Mononuclear cell (primary cell): ENCODE measurements around the gene ZDHHC7. TPM values are rescaled to one million over a fixed set of nuclear protein-coding genes. Genes with fewer than 3 reads are reported as not detected.

Experiments used
- H3K27me3 ChIP-seq: 2 replicates; pipeline ENCODE4 v1.6.0; 2011; ENCODE audit warnings: low read length, control low read depth; ENCODE audit not compliant: insufficient read depth
- H3K4me1 ChIP-seq: 2 replicates; pipeline ENCODE4 v1.5.1; 2011; ENCODE audit warnings: mild to moderate bottlenecking, low read length, control low read depth; ENCODE audit not compliant: insufficient read depth
- H3K4me3 ChIP-seq: 2 replicates; pipeline ENCODE4 v1.5.1; 2011; ENCODE audit warnings: mild to moderate bottlenecking, low read length, moderate library complexity
- H3K9me3 ChIP-seq: 2 replicates; pipeline ENCODE4 v1.5.1; 2011; ENCODE audit warnings: low read depth, mild to moderate bottlenecking, control low read depth, low read length
- total RNA-seq: library from RNA; depleted of rRNA; stranded (reverse); fragments of >200 nt; gene quantifications from one replicate; pipeline ENCODE4 v1.2.3, GENCODE V29; 2012

The ZDHHC7 gene
- total RNA-seq, 1 donor = 101 TPM

DNA sequence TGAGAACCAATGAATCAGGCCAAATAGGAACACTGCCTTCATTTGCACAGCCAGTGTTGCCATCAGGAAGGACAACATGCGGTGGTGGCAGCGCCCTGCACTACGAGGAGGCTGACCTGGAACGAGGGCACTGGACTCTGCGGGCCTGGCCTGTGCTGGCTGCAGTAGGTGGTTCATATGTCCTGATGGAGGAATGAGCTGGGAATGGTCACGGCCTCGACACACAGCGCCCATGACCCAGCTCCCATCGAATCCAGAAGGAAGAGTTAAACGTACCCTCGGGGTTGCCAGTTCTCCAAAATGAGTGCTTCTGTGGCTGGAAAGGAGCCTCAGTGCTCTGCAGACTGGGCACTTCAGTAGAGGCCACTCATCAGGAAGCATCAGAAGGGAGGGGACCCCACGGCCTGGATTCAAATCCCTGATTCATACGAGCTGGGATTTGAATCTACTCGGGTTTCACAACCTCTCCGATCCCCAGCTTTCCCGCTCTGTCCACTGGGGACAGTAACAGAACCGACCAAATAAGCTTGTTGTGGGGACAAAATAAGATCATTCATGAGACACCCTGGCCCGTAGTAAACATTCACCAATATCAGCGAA lies 85.5 kb downstream of the ZDHHC7 start:
- H3K9me3 ChIP-seq = no peaks in the 10 kb centered on the region
- no peak overlapping the region for H3K4me3 ChIP-seq
- peaks cover 13% of the 10 kb centered on the region for H3K4me1 ChIP-seq
- no peaks in the 10 kb centered on the region for H3K27me3 ChIP-seq

DNA sequence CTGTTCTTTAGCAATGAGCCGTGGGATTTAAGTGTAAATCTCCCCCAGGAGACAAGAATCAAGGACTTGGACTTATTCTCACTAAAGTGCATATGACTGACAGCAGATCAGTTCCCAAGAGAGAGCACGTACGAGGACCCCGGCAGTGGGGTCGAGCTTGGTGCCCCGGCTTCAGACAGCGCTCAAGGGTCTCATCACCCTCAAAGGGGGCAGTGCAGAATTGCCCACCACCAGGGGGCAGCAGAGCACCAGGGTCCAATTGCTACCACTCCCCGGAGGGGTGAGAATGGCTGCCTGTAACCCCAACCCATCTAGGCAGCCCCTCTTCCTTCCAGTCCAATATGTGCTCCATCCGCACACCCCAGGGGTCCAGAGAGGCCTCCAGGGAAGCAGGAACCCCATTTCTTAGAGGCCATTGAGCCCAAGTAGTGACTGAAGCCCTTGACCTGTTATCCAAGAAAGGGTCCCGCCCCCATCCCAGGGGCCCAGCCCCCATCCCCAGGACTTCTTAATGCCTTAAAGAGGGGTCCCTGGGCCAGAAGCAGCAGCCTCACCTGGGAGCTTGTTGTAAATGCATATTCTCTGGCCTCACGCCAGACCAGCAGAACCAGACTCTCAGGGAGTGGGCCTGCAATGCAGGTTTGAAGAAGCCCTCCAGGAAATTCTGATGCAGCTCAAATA lies 86.1 kb downstream of the ZDHHC7 start:
- Histone ChIP-seq H3K9me3 (no peaks in the 10 kb centered on the region), H3K4me1 (peaks cover 13% of the 10 kb centered on the region), H3K4me3 (no peak overlapping the region), H3K27me3 (no peaks in the 10 kb centered on the region)

DNA sequence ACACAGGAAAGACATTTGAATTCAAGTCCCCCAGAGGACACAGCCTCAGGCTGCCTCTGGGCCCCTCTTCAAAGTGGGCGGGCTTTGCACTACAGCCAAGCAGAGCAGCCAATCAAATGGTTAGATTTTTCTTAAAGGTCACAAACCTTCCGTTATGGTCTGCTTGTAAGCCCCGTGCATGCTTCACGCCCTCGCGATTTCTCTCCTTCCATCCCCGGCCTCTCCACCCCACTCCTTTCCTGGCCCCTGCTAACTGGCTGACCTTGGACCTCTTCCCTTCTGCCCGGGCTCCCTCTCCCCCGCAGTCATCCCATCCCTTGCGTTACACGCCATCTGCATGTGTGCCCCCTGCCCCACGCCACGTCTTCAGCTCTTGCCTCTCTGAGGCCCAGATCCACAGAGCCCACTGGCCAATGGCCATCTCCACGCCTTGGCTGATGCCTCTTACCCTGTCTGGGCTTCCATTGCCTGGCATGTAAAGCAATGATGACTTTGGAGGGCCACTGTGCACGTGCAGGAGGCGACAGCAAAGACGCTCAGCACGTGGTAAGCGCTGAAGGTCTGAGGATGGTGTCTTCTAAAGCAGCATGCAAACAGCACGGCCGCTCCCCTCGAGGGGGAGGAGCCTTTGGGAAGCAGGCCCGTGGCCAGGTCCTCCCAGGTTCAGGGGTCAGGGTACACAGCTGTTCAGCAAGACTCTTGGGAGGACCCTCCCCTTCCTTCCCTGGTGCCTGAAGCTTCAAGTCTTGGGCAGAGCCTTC lies 86.8 kb downstream of the ZDHHC7 start:
- no peaks in the 10 kb centered on the region for H3K9me3 ChIP-seq
- no peak overlapping the region for H3K4me3 ChIP-seq
- peaks cover 13% of the 10 kb centered on the region for H3K4me1 ChIP-seq
- no peaks in the 10 kb centered on the region for H3K27me3 ChIP-seq

Other genes with a start within 250 kb of the ZDHHC7 start
- gene CRISPLD2, start 191.6 kb downstream of the ZDHHC7 start, total RNA-seq = 17.5 TPM
- 18.4 TPM for gene KIAA0513, start 16.3 kb upstream of the ZDHHC7 start, total RNA-seq
- gene CIBAR2, start 100.9 kb upstream of the ZDHHC7 start, total RNA-seq = not detected